Effector memory CD4-positive, alpha-beta T cell (primary cell): ENCODE results near the gene GLIS2.

ENCODE experiments used
- DNase-seq, 3 donors: peaks; one replicate each; pipeline ENCODE4 v3.0.0-alpha.2; 2020
- H3K27ac ChIP-seq: 2 replicates; pipeline ENCODE4 v1.7.0; 2013; ENCODE audit warnings: mild to moderate bottlenecking, low read length, moderate library complexity; ENCODE audit not compliant: insufficient read depth, poor library complexity, severe bottlenecking
- H3K27me3 ChIP-seq: replicated peaks from 2 replicates; pipeline ENCODE4 v1.7.0; 2013; ENCODE audit warnings: mild to moderate bottlenecking, low read length; ENCODE audit not compliant: insufficient read depth, control insufficient read depth, poor library complexity, severe bottlenecking
- H3K36me3 ChIP-seq: 2 replicates; pipeline ENCODE4 v1.7.0; 2013; ENCODE audit warnings: mild to moderate bottlenecking, low read length, moderate library complexity; ENCODE audit not compliant: control insufficient read depth, insufficient read depth
- H3K4me1 ChIP-seq: 2 replicates; pipeline ENCODE4 v1.7.0; 2013; ENCODE audit warnings: low read length, mild to moderate bottlenecking; ENCODE audit not compliant: control insufficient read depth, insufficient read depth, poor library complexity, severe bottlenecking
- H3K4me3 ChIP-seq: 2 replicates; pipeline ENCODE4 v1.7.0; 2013; ENCODE audit warnings: low read length, low read depth, mild to moderate bottlenecking; ENCODE audit not compliant: insufficient read depth, poor library complexity, severe bottlenecking
- H3K9me3 ChIP-seq: 2 replicates; pipeline ENCODE4 v1.7.0; 2013; ENCODE audit warnings: mild to moderate bottlenecking, low read length, moderate library complexity; ENCODE audit not compliant: control insufficient read depth

Gene GLIS2

GRCh38 chr16:4370151-4370550 is 54.3 kb downstream of the GLIS2 start:
- H3K9me3 ChIP-seq = no peaks in the 10 kb centered on the region
- H3K4me3 ChIP-seq = no peak overlapping the region
- H3K27ac ChIP-seq = peak overlapping the region; percentile 29

DNA sequence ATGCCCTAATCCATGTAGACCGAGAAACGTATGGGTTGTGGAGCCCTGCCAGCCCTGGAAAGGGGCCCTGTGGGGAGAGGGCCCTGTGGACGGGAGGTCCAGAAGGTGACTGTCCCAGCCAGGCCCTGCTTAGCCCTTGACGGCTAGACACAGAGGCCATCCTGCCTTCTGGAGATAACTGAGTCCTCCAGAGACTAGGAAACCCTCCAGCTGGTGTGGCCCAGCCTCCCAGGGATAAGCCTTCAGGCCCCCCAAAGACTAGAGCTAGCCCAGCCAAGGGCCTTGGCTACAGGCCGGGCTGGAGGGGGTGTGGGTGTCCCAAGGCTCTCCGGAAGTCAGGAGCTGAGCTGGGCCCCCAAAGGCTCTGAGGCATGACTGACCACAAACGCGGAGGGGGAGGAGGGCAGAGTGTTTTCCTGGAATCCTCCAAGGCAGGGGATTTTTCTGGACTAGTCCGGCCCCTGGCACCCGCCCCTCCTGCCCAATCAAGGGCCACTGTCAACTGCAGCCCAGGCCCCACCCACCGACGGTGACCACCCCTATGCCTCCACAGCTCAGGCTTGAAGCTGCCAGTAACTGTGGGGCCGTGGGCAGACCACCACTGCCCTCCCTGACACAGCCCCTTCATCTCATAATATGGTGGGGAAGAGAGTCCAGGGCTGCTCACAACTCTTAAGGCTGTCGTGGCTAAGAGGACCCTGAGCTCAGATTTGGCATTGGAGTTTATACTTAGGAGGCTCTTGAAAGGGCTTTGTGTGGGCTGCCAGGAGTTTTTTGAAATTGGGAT is 54.9 kb downstream of the GLIS2 start:
- no peak overlapping the region for H3K27ac ChIP-seq
- peaks cover 22% of the 10 kb centered on the region for H3K36me3 ChIP-seq
- no peak overlapping the region for H3K4me3 ChIP-seq
- H3K27me3 ChIP-seq = no peaks in the 10 kb centered on the region
- H3K9me3 ChIP-seq = no peaks in the 10 kb centered on the region
- peaks cover 30% of the 10 kb centered on the region for H3K4me1 ChIP-seq
- no peak for DNase-seq

More at GRCh38 chr16:4370151-4370550, 54.3 kb downstream of the GLIS2 start:
- Histone ChIP-seq H3K36me3 (peaks cover 28% of the 10 kb centered on the region), H3K27me3 (no peaks in the 10 kb centered on the region), H3K4me1 (peaks cover 28% of the 10 kb centered on the region)
- no peak for DNase-seq

GRCh38 chr16:4371357-4372000 is 55.6 kb downstream of the GLIS2 start, which contains the start of gene VASN:
Gene VASN (plus strand): TSS chr16:4371848. CDS start chr16:4380878, 9,030 bp downstream.
- Histone ChIP-seq H3K36me3 (peaks cover 21% of the 10 kb centered on the region), H3K27ac (peak within 1 kb of the TSS; percentile 51), H3K4me1 (peaks cover 34% of the 10 kb centered on the region), H3K9me3 (no peaks in the 10 kb centered on the region), H3K27me3 (no peaks in the 10 kb centered on the region), H3K4me3 (peak within 1 kb of the TSS; percentile 52)
- DNase-seq = peak; percentile 59 to 66 (median 62)

DNA sequence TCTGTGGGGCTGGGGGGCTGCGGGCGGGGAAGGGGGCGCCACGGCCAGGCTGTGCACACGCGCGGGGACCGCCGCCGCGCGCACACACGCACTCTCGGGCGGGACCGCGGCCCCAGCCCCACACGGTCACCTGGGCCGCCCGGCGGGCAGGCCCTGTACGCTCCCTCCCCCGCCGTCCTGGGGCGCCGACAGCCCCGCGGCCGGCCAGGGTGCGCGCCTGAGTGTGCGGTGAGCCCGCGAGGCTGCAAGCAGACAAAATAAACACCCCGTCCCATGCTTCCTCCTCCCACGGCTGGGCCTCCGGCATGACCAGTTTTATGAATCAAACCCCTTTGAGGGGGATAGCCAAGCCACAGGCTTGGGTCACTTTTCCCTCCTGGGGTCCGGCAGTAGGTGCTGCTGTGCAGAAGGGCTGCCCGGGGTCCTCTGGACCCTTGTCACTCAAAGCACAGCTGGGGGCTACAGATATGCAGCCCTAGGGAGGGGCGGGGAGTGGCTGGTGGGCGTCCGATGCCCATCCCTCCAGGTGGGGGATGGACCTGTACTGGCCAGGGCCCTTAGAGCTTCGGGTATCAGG is 56.2 kb downstream of the GLIS2 start:
- peak overlapping the region; percentile 52 for H3K4me3 ChIP-seq
- H3K27me3 ChIP-seq = no peaks in the 10 kb centered on the region
- H3K27ac ChIP-seq = peak overlapping the region; percentile 51
- H3K9me3 ChIP-seq = no peaks in the 10 kb centered on the region
- peaks cover 34% of the 10 kb centered on the region for H3K4me1 ChIP-seq
- DNase-seq = peak in 1 of 3 donors; percentile 16
- H3K36me3 ChIP-seq = peaks cover 16% of the 10 kb centered on the region

DNA sequence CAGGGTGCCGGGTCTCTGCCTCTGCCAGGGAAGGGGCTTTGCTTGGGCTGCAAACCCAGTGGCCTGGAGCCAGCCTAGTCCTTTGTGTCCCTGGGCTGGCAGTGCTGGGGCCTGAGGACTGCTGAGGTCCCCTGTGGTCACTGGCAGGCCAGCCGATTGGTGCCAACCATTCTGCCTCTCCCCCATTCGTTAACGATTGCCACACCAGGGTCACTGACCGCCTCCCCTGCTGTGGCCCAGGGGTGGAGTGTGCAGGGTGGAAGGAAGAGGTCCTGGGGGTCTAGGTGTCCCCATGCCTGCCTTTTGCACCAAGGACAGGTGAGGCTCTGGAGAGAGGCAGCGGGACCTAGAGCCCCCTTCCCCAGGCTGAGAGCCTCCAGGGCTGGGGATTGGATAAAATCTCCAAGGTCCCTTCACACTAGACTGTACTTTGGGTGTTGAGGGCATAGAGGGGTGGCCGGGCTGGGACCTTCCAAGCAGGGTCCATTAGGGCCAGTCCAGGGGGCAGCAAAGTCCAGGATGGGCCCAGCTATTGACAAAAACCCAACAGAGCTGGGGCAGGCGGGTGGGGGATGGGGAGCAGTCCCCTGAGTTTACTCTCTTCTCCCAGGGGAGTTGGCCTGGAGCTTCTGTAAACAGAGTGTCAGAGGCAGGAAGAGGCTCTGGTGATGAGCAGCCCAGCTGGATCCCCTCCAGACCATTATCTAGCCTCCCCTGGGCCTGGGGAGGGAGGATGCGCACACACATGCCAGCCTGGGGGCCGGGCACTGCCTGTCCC is 56.9 kb downstream of the GLIS2 start:
- no peak for DNase-seq
- Histone ChIP-seq H3K27ac (peak overlapping the region; percentile 51), H3K9me3 (no peaks in the 10 kb centered on the region), H3K4me3 (peak overlapping the region; percentile 52), H3K36me3 (peaks cover 15% of the 10 kb centered on the region), H3K4me1 (peaks cover 34% of the 10 kb centered on the region), H3K27me3 (no peaks in the 10 kb centered on the region)

DNA sequence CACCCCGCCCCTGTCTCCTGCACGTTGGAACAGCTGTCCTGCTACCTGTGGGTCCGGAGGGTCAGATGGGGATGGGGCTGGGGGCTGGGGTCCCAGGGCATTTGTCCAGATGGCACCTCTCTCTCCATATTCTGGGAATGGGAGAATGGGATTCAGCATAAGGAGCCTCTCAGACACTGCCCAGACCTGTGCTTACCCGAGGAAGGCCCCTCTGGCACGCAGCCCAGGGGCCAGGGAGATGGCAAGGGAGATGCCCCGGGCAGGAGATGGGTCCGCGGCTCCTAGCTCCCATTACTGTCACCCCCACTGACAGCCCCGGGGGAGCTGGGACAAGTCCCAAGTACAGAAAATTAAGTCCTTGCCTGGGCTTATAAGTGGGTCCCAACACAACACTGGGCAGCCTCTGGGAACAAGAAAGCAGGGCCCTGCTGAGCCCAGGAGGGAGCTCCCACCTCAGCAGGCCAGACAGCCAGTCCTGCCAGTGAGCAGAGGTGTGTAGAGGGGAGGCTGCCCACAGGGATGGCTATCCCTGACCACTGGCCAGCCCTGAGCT is 57.6 kb downstream of the GLIS2 start:
- DNase-seq = no peak
- no peaks in the 10 kb centered on the region for H3K27me3 ChIP-seq
- peaks cover 19% of the 10 kb centered on the region for H3K36me3 ChIP-seq
- H3K4me1 ChIP-seq = peaks cover 34% of the 10 kb centered on the region
- H3K9me3 ChIP-seq = no peaks in the 10 kb centered on the region
- H3K4me3 ChIP-seq = no peak overlapping the region
- H3K27ac ChIP-seq = no peak overlapping the region

GRCh38 chr16:4373909-4374742 is 58.3 kb downstream of the GLIS2 start:
- Histone ChIP-seq H3K27me3 (no peaks in the 10 kb centered on the region), H3K9me3 (no peaks in the 10 kb centered on the region), H3K4me1 (peaks cover 34% of the 10 kb centered on the region), H3K4me3 (no peak overlapping the region), H3K36me3 (peaks cover 25% of the 10 kb centered on the region), H3K27ac (no peak overlapping the region)
- DNase-seq = no peak

DNA sequence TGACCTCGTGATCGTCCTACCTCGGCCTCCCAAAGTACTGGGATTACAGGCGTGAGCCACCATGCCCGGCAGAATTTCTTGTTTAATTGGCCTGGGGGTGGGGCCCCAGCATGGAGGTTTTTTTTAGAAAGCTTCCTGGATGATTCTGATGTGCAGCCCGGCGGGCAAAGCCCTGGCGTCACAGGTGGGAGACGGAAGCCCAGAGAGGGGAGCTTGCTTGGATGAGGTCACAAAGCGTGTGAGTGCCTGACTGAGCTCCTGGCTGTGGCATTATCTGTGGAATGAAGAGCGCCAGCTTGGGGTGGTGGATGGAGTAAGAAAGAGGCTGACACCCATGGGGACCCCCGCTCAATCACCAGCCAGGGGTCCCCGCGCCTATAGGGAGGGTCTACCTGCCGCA is 59.9 kb downstream of the GLIS2 start:
- H3K4me3 ChIP-seq = no peak overlapping the region
- DNase-seq = no peak
- H3K36me3 ChIP-seq = peaks cover 31% of the 10 kb centered on the region
- no peaks in the 10 kb centered on the region for H3K9me3 ChIP-seq
- H3K27ac ChIP-seq = no peak overlapping the region
- no peaks in the 10 kb centered on the region for H3K27me3 ChIP-seq
- peaks cover 34% of the 10 kb centered on the region for H3K4me1 ChIP-seq
